Activated T-cell treated with anti-CD3 and anti-CD28 coated beads for 48 hours (primary cell): ENCODE results near the gene TRPV3.
"Not testable (repeated sequence)": the region's sequence is repeated elsewhere in the genome, so short reads cannot be mapped to it uniquely, and the experiment has no call there.

Experiments used
- DNase-seq: peaks from one replicate; pipeline ENCODE4 v3.0.0-alpha.2; 2020; ENCODE audit warnings: low read depth

TRPV3 gene

DNA sequence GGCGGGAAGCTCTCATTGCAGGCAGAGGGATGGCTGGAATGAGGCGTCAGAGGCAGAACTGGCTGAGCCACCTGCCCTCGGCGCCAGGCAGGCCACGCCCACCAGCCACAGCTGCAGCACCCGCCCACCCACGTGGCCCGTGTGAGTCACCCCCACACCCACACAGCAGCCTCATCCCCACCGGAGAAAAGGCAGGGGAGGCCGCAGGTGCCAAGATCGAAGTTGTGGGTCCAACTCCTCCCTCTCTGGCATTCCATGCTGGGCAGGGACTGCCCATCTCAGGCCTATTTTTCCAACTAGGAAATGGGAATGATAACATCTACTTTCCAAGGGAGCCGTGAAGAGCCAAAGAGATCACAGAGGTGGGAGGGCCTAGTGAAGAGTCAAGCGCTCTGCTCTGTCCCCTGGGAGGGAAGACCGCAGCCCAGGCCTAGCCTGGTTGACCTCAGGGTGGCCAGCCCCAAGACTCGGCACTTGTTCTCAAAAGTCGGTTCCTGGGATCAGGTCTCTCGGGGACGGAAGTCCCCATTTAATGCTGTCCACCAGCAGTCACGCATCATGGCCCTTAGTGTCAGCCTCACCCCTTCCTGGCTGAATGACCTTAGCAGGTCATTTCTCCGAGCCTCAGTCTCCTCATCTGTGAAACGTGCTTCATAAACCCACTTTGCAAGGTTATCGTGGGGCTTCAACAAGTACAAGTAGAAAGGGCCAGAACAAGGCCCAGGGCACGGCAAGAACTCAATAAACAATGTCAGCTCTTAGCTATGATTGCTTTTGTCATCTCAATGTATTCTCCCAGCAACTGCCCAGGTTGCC is at the start of gene TRPV3:
TRPV3 (minus strand) TSS at position 45 of the 816 bp plus-strand sequence. CDS start 2,962 bp downstream, outside the sequence.
- peak; percentile 52 for DNase-seq

DNA sequence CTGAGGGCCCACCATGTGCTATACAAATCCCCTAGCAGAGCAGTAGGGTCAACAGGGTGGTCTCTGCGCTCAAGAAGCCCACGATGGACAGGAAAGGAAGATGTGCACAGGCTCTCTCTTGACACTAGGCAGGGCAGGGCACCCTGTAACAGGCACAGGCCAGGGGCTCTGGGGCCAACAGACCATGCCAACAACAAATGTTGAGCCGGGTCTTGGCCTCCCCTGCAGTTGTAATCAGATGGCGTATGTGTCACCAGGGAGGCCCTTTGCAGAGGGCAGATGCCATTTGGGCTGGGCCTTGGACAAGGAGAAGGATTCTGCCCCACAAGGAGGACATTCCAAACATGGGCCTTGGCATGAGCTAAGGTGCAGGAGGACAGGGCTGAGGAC is 46.3 kb upstream of the TRPV3 start:
- DNase-seq: no peak

DNA sequence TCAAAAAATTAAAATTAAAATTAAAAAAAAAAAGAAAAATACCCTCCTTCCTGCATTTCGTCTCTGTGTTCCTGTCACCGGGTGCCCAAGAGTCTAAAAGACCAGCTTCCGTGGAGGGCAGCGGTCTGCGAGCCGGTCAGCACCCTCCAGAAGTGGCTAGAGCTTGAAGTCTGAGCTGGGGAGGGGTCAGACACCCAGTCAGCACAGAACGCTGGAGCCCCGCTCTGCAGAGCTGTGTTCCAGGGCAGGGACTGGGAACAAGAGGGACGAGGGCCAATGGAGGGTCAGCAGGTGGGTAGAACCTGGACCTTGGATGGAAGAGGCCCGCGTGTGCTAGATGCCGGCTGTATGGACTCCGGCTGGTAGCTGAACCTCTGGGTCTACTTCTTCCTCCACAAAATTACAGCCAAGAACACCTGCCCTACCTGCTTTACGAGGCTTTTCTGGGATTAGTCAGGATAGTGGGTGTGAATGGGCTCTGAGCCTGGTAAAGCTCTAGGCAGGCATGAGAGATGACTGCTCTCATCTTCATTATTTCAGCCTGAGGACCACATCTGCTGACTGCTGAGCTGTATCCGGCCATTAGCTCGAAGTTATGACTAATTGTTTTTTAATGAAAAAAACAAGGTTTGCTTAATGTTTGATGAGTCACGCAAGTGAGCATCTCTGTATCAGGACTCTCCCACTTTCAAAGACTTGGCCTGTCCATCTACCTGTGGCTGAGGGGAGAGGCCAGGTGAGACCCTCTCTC is 45.7 kb upstream of the TRPV3 start:
- DNase-seq: no peak

DNA sequence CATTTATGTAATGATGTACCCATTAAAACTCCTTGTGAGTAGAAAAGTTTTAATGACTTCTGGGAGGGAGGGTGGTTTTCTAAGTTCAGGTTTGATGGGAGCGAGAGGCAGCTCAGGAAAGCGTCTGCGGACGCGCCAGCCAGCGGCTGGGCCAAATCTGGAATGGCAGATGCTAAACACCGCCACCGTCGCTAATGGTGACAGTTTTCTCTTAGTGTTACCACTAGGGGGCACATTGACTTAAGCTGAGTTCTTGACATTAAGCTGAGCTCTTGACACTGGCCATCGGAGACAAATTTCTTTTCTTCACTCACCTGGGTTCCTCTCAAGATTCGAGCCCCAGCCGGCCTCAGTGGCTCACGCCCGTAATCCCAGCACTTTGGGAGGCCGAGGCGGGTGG is 44.9 kb upstream of the TRPV3 start:
- peak; percentile 8 for DNase-seq

DNA sequence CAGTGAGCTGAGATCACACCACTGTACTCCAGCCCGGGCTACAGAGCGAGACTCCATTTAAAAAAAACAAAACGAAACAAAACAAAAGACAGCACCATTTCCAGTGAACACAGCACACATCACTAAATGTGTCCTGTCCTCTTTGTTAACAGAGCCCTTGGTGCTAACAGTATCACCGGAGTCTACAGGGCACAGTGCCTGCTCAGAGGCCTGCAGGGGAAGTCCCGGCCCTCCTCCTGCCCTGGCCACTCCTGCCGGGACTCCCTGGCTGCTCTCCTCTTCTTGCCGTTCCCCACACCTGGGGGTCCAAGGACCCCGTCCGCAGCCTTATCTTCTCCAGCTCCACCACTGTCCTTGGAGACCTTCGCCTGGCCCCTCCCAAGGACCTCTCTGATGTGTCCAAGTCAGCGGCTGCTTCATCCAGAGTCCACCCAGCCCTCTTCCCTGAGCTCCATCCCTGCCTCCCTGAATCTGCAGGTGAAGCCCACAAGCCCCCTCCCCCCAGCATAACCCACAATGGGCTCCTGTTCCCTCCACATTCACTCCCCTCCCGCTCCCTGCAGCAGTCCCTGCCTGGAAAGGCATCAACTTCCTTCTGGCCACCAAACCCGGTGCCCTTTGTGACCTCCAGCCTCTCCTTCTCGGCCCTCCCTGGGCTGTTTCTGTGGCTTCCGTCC is 43.1 kb upstream of the TRPV3 start:
- no peak for DNase-seq

DNA sequence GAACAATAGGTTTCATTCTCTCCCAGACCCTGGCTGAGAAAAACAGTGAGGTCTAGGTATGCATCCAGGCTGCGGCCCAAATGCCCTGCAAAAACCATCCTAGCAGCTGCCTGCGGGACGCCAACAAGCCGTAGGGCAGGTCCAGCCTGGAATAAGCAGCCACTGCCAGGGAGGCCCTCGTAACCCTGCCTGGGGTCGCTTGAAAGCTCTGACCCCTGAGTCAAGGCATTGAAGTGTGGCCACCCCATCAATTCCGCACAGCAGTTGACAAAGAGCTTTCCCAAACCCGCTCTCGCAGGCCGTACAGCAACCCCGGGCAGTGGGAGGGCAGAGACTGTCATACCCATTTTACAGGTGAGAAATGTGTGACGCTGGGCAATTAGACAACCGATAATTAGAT is 40.5 kb upstream of the TRPV3 start:
- no peak for DNase-seq

DNA sequence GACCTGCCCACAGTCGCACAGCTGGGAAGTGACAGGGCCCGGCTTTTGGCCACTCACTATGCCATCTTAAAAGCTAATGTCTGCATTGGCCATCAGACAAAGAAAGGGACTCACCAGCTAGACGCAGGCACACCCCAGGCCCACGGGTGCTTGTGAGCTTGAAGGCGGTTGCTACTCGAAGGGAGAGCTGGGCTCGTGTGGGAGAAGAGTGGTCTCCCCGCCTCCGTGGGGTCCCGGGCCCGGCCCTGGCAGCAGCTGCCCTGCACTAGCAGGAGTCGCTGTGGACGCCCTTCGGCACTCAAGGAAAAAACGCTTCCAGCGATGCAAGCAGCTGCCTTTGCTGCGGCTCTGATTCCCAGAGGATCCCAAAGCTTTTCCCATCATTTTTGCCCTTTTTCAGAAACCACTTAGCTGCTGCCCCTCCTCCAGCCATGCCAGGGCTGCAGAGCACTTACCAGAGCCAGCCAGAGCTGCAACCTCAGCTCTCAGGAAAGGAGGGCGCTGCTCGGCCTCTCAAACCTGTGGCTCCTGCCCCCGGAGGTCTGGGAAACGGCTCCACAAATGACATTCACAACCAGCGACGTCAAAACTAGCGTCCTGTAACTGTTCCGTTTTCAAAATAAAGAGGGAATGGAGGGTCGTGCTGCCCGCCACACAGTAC is 39.3 kb upstream of the TRPV3 start:
- DNase-seq: no peak

DNA sequence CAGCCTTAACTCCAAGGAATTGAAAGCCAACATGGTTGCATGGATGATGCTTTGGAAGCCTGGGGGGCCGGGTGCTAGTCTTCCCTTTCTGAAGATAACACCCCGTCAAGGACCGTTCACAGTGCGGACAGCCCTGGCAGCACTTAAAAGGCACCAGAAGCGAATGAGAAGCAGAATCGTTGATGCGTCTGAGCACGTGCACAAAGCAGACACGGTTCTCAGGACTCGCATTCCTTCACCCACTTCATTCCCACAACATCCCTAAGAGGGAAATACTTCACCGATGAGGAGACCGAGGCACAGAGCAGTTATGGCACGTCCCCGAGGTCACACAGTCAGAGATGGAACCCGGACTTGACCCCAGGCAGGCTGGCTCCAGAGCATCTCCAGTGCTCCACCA is 37.4 kb upstream of the TRPV3 start:
- no peak for DNase-seq

DNA sequence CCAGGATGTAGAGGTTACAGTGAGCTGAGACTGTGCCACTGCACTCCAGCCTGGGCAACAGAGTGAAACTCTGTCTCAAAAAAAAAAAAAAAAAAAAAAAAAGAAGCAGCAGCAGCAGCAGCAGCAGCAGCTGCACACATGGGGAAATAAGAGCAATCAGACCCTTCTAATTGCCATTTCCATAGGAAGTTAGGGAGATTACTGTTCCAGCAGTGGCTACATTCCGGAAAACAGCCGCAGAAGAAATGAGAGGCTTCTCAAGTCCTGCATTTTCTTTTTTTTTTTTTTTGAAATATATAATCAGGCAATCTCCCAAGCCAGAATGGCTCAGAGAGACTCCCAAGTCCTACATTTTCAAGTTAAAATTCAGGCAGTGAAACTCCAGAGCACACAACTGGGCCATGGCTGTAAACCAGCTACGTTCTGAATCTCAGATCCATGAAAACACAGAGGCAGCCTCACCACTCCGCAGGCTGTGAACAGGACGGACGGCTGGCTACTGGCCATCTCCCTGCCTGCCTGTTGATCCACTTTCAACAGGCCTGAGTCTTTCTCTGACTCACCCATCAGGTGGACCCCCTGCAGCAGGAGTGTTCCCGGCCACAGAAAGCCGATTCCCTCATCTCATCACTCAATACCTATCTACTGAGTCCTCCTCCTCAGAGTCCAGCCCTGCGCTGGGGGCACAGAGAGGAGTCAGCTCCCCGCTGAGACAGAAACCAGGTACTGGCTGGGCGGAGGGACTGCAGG is 36.6 kb upstream of the TRPV3 start:
- no peak for DNase-seq

DNA sequence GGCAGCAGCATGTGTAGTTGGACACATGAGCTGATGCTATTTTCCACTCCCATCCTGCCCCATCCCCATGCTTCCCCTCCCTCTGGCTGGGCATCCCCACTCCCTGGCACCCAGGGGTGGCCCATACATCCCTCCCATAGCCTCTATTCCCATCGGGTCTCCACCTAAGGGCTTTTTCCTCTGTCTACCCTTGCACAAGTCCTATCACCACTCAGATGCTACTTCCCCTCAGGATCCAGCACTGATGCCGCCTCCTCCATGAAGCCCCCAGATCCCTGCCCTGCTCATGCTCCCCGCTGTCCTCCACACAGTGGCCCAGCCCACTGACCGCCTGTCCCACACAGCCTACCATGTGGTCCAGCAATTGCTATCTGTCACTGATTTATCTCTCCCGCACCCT is 35.8 kb upstream of the TRPV3 start:
- DNase-seq: no peak

DNA sequence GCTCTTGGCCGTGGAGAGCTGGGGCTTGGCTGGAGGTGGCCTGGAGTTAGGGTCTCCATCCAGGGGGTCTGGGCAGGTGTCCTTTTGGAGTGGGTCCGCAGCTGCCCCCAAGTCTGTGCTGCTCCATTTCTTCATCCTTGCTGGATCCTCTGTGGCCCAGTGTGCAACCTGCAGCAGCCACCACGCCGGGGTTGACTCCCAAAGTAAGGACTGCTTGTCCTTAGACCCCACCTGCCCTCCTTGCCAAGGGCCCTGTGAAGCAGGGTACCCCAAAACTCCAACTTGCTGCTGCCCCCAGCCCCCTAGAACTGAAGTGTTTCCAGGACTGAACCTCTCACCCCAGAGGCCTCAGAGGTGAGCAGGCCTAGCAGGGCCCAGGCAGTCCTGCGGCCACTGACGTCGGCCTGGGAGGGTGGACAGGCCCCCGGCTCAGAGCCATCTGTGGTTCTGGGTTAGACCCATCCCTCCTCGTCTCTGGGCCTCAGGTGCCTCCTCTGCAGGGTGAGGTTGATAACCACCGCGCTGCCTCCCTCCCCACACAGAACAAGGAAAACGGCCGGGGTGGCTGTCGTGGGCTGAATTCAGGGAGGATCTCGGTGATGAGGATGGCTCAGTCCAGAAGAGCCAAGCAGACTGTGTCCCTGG is 34.7 kb upstream of the TRPV3 start:
- no peak for DNase-seq

DNA sequence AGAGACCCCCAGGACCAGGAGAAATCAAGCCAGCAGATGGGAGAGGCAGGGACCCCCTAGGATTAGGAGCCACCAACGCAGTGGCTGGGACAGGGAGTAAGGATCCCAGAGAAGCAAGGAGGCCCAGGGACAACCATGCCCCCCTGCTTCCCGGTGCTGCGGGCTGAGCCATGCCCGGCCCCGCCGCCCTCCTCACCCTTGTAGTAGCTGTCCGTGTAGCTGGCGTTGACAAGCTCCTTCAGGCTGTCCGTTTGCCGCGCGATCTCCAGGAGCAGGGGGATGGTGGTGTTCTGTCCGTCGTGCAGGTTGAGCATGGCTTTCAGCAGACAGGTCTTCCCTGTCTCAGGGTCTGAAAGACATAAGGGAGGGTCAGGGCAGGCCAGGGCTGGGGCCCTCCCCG is 33.2 kb upstream of the TRPV3 start:
- no peak for DNase-seq

DNA sequence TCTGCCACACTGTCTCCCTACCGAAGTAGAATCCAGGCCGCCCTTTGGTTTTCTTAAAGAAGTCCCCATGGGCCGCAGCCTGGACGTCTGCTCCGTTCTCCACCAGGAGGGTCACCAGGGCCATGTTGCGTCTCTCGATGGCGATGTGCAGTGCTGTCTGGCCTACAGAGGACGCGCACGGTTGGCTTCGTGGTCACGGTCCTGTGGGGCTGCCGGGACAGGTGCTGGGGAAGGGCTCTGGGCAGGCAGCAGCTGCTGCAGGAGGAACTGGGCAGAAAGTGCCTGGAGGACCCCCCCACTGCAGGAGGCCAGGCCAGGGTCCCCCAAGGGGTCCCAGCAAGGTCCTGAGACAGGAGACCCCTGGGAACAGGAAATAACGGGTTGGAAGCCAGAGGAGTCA is 32.6 kb upstream of the TRPV3 start:
- DNase-seq: no peak

DNA sequence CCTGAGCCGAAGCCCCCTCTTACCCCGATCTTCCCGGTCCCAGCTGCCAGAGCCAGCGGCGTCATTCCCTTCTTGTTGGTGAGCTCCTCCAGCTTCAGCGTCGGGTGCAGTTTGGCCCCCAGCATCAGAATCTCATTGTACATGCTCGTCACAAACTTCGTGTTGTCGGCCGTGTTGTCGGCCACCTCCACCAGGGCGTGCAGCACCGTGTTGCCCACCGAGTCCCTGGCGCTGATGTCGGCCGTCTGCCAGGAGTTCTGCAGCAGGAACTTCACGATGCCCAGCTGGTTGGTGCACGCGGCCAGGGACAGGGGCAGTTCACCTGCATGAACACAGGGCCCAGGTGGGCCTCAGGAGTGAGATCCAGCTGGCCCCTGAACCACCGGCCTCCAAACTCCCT is 32.2 kb upstream of the TRPV3 start:
- DNase-seq: no peak

DNA sequence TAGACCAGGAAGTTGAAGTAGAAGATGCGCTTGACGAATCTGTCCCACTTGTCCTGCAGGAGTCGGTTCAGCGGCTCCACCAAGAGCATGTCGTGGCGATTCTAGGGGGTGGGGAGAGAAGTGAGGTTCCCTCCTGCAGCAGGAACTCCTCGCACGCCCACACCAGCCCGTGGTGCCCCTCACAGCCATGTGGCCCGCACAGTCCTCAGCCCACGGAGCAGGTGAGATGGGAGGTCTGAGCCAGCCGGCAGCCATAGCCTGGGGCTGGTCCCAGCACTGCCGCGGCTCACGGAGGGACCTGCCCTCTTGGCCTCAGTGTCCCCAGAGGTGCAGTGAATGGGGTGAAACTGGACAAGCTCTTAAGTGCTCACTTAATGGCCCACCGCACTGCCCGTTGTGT is 28.2 kb upstream of the TRPV3 start:
- no peak for DNase-seq

DNA sequence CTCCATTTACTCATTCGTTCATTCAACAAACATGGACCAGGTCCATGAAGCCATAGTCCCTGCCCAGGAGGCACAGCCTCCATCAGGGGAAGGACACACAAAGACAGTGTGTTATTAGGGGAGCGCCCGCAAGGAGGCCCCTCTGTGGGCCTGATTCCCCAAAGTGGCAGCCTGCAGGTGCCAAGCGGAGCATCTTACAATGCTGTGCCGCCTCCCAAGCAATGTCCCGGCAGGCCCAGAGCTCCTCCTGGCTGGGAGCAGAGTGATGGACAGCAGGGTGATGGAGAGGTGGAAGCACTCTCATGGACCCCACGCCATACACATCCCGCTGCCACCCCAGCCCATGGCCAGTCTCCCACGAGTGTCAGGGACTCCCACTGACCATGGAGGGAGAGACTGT is 25.8 kb upstream of the TRPV3 start:
- no peak for DNase-seq

DNA sequence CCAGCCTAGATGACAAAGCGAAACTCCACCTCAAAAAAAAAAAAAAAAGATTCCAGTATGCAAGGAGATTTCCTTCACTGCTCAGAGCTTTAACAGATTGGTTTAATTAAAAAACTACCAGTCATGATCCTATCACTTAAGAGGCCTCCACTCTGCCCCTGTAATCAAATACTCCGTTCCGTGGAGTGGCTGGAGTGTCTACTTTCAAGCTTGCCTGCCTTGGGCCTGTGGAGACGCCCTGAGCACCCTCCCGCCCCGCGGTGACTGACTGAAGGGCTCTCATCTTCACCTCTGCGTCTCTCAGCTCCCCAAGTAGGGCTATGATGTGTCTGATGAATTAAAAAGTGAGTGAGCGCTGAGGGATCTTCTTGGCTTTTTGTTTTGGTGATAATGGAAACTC is 25.3 kb upstream of the TRPV3 start:
- no peak for DNase-seq

DNA sequence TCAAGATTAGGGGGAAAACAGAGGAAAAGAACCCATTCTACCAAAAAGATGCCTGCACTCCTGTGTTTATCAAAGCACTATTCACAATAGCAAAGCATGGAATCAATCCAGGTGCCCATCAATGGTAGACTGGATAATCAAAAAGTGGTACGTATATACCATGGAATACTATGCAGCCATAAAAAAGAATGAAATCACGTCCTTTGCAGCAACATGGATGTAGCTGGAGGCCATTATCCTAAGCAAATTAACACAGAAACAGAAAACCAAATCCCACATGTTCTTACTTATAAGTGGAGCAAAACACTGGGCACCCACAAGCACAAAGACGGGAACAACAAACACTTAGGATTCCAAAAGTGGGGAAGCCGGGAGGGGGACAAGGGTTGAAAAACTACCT is 21.1 kb upstream of the TRPV3 start:
- not testable (repeated sequence) for DNase-seq

DNA sequence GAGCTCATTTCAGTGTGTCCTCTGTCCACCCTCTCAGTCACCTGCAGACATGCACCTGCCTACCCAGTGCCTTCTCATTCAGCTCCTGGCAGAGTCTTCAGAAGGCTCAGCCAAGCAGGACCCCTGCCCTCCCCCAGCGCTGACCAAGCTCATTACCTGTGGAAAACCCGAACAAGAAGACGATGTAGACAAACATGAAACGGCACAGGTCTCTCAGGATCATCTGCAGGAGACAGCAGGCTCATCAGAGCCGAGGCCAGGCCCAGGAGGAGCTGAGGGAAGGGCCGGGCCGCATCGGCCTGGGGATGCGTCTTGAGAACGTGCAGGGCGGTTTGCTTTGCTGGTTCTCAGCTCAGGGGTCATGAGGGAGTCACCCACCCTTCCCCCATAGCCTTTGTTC is 19.4 kb upstream of the TRPV3 start:
- no peak for DNase-seq

DNA sequence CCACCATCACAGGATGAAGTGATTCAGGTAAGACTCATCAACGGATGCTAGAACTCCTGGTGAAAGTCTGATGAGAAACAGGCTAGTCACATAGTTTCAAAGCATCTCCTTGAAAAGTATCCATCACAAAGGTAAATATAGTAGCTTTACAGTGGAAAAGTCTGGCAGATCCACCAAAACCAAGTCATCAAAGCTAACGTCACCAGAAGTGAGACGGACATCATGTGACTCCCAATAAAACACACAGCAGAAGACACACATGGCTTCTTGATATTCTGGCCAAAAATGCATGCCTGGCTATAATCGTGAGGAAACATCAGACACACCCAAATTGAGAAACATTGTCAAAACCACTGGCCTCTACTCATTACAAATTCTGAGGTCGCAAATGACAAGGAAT is 17.9 kb upstream of the TRPV3 start:
- no peak for DNase-seq

DNA sequence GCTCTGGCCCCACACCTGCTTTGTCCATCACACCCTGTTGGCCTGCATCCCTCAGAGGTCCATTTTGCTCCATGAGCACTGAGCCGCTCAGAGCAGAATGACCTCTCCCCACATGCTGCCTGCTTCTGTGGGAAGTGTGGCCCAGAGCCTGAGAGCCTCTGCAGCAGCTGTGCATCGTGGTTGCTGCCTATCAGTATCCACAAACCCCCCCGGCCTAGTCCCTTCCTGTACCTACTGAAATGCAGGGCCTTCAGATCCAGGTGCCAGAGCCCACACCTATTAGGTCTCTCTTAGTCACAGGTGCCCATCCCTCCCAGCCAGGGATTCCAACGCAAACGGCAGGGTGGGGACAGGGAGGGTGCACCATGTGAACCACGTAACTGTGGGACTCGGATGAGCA is 16.6 kb upstream of the TRPV3 start:
- no peak for DNase-seq
